HT-29 (cell line): Measurements from ENCODE around the gene ADAMTS10. TPM values are rescaled to one million over a fixed set of nuclear protein-coding genes. Genes with fewer than 3 reads are reported as not detected.
"Not testable (repeated sequence)": the region's sequence is repeated elsewhere in the genome, so short reads cannot be mapped to it uniquely, and the experiment has no call there.

ENCODE experiments used
- DNase-seq: peaks from one replicate; pipeline ENCODE4 v3.0.0-alpha.2; 2015; ENCODE audit warnings: low spot score
- total RNA-seq: library from RNA; depleted of rRNA; stranded (reverse); fragments of >200 nt; shearing (Covaris generic); gene quantifications from 2 replicates; pipeline ENCODE4 v1.2.3, GENCODE V29; 2014

Gene ADAMTS10
- total RNA-seq, 1 experiment from 2014 or later: not detected

DNA sequence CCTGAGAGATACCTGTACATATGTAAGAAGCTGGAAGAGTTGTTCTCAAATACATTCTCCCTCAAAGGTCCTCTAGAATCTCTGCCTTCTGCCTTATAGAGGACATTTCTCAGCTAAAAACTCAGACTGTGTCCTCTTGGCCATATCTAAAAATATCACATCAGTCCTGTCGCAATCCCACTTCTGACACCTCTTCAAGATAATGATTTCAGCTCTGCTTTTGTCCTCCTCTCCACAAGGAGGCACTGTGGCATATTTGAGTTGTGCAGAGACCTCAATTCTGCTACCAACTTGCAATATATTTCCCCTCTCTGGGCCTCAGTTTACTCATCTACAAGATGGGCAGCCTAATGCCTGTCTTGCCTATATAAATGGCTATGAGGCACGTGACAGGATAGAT lies 16.6 kb downstream of the ADAMTS10 start:
- DNase-seq: no peak

DNA sequence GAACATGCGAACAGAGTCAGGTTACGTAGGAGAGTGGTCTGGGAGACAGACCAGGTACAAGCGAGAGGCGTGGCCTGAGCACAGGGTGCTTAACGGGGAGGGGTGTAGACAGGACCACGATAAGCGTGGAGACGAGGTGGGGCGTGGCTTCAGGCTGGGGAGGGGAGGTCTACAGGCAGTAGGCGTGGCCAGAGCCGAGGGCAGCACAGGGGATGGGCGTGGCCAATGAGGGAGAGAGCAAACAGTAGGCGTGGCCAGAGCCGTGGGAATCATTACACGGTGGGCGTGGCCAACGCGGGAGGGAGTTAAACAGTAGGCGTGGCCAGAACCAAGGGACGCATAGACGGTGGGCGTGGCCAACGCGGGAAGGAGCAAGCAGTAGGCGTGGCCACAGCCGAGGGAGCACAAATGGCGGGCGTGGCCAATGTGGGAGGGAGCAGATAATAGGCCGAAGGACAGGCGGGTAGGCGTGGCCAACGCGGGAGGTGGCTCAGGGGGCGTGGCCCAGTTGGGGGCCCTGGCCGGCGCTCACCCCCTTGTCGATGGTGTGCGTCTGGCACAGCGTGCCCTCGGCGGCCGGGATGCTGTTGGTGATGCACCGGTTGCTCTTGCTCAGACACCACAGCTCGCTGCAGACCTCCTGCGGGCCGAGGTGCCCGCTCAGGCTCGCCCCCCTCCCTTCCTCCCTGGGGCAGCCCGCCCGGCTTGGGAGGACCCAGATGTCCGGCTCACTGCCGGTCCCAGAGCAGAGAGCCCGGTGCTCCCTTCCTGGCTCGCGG lies 18.1 kb downstream of the ADAMTS10 start:
- no peak for DNase-seq

DNA sequence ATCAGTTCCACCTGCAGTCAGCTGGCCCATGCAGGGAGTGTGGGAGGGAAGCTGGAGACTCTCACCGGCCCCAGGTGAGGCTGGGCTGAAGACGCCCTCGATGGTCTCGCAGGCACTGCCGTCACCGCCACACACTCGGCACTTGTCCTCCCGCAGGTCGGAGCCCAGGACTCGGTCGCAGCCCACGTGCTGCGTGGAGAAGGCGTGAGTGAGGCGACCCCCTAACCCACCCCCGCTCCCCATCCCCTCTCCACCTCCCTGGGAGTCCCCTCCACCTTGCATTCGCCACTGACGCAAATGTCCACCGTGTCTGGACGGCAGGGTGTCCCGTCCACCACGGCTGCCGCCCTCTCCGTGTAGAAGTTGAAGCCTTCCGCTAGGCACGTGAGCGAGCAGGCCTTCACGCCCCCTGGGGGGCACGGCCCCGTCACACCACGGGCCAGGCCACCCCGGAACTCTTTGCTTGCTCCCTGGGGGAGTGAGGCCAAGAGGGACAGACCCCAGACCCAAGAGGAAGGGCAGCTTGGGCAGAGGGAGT lies 21.3 kb downstream of the ADAMTS10 start:
- no peak for DNase-seq

DNA sequence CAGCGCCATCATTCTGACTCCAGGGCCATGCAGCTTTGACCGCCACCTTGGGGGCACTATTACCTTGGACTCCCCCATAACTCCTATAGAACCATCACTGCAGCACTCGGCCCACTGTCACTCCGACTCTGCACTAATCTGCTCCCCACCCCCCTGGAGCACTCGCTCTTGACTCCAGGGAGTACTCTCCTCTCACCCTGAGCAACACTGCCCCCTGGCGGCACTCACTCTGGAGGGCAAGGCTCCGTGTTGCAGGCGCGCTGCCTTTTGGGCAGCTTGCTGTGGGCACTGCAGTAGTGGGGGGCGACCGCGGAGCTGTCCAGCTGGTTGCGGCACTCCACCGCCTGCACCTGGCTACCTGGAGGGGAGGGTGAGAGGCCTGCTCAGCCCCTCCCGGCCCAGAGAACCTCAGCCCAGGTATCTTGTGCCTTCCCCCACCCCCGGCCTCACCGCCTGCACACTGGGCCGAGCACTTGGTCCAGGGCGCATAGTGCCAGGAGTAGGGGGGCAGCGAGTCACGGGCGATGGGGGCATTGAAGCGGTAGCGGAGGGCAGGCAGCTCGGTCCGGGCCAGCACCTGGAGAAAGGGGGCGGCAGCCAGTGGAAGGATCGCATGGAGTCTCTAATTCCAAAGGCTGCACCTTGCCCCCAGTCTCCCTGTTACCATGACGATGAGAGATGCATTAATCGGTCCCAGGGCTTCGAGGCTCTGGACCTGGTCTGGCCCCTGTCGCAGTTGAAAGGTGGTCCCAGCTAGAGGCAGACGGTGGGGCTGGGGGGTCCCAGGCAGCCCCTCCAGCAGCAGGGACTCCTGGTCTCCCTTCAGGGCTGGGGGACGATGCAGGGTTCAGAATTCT lies 24.4 kb downstream of the ADAMTS10 start:
- peak; percentile 40 for DNase-seq

DNA sequence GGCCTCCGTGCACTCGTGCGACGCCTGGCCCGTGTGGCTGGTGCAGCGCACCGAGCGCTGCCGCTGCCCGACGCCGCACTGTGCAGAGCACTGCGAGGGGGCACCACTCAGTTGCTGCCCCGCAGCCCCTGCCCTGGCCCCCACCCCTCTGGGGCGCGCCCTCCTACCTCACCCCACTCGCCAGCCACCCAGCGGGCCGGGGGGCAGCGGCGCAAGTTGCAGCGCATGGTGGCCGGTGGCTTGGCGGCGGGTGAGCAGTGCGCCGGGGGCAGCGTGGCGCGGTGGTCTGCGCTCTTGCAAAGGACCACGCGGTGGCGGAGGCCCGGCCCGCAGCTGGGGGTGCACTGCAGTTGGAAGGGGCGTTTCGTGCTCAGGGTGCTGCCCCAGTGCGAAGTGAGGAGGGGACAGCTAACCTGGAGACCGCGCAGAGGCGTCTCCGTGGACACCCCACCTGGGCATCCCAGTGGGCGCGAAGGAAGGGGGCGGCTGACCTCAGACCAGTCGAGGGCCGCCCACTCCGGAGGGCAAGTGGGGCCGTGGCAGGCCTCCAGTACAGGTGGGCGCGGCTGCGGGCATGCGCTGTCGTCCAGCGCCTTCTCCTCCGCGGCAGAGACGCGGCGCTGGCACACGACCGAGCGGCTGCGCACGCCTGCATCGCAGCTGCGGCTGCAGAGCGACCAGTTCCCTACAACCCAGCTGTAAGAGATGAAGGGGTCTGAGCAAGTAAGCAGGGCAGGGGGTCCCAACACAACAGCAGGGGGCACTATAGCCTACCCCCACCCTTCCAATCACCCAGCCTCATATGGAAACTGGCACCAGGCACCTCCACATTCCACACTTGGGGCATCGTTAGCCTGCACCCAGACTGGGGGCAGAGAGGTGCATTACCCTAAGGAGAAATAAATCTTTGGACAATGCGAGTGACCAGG lies 25.3 kb downstream of the ADAMTS10 start:
- no peak for DNase-seq

DNA sequence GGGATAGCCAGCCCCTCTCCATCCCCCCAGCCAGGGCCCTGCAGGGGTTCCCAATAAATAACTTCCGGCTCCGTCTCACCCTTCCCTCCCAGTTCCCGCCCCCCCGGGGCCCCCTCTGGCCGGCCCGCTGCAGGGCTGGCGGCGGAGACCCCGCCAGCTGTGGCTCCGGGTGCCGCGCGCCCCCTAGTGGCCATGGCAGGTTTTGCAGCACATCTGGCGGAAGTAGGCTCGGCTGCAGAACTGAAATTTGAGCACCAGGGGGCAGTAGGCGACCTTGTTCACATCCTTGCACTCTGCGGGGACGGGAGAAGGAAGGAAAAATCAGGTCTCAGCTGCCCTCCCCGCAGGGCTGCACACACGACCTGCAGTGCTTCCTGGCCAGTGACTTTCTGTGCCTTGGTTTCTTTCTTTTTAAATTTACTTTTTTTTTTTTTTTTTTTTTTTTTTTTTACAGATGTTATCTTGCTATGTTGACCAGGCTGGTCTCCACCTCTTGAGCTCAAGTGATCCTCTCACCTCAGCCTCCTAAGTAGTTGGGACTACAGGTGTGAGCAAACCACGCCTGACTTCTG lies 29.7 kb downstream of the ADAMTS10 start:
- peak; percentile 72 for DNase-seq

DNA sequence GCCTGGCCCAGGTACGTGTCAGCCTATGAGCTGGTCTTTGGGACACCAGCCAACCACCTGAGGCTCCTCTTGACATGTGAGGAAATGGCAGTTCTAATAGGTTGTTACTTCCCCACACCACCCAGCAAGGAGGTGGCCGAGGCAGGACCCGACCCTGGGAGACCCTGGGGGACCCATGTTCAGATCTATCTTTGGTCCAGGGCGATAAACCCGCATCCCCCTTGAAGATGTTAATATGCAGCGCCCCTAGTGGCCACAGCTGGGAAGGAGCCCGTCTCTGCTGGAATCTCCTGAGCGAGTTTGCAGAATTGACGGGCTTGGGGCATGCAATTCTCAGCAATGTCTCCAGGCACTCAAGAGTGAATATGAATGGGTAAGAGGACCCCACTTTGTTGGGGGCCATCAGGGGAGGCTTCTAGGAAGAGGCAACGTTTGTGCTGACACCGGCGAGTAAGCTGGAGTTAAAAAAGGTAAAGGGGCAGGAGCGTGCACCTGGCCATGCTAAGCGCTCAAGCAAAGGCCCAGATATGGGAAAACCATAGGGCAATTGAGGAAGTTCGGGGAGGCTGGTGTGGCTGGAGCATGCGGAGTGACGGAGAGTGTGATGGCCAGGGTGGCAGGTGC lies 31.8 kb downstream of the ADAMTS10 start:
- DNase-seq: peak; percentile 61

DNA sequence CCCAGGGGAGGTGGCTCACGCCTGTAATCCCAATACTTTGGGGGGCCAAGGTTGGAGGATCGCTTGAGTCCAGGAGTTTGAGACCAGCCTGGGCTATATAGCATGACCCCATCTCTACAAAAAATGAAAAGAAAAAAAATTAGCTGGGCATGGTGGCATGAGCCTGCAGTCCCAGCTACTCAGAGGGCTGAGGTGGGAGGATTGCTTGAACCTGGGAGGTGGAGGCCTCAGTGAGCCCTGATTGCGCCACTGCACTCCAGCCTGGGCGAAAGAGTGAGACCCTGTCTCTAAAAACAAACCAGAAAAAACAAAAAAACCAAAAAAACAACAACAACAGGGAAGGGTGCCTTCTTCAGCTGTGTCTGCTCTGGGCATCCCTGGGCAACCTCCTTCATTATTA lies 32.8 kb downstream of the ADAMTS10 start:
- DNase-seq: no peak

DNA sequence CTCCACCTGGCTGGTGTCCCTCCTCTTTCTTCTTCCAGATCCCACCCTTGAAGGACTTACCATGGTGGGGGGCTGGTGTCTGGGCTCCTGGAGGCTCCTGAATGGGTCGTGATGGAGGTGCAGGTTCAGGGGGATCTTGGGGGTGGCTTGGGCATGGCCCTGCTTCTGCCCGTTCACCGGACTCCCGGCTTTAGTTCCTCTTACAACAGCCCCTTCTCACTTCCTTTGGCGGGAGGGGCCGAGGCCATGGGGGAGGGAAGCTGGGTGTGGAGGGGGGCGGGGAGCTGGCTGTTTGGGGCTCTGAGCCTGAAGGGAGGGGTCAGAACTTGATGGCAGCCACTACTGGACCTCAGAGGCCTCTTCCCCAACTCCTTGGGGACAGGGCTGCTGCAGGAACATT lies 33.3 kb downstream of the ADAMTS10 start, which contains the start of gene MYO1F:
TSS of gene MYO1F (minus strand) at position 196 of the 400 bp plus-strand sequence. CDS start at position 63, 133 bp downstream.
- DNase-seq: no peak

DNA sequence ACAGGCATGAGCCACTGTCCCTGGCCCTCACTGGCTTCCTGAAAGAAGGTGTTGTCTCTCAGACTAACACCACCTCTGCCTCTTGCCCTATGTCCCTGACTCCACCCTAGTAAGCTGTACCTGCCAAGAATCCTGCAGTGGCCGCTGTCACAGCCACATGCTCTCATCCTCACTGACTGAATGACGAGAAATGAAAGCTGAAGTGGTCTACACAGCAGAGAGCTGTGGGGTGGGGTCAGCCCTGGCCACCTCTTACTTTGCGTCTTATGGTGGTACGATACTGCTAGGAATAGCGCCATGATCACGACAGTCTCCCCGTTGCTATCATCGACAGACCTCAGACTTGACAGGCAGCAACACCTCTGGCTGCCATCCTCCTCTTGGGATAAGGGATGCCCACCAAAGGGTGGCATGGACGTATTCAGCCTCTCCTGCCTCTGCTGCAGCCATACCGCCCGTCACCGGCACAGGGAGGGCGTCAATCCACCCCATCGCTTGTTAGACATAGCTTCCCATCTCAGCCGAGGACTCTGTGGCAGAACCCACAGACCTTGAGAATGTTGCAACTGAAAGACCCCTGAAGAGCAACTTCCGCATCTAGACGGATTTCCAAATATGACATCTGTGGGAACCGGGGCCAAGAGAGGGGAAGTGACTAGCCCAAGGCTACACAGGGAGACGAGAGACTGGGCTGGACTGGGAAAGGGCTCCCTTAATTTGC lies 34.1 kb downstream of the ADAMTS10 start:
- DNase-seq: no peak

DNA sequence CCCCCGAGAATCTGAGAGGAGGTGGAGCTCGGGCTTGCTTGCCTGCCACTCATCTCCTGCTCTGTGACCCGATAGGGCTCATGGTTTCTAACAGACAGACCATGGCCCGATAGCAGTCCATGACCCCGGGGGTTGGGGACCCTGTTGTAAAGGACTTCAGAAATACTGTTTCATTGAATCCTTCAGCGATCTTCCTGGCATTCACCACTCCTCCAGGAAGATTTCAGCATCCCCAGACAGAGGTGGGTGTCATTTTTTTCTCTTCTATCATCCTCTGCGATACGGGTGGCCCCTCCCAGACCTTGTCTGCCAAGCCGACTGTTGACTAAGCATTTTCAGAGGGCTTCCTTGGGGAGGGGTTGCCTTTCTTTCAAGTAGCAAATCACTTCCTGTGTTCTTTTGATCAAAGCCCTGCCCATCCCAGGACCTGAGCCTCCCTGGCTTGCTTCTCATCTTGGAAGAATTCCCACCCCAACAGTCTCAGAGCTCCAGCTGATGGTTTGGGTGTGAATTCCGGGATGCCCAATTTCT lies 35.0 kb downstream of the ADAMTS10 start:
- no peak for DNase-seq

DNA sequence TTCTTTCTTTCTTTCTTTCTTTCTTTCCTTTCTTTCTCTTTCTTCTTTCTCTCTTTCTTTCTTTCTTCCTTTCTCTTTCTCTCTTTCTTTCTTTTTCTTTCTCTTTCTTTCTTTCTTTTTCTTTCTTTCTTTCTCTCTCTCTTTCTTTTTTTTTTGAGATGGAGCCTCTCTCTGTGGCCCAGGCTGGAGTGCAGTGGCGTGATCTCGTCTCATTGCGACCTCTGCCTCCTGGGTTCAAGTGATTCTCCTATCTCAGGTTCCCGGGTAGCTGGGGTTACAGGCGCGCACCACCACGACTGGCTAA lies 35.9 kb downstream of the ADAMTS10 start:
- DNase-seq: not testable (repeated sequence)

DNA sequence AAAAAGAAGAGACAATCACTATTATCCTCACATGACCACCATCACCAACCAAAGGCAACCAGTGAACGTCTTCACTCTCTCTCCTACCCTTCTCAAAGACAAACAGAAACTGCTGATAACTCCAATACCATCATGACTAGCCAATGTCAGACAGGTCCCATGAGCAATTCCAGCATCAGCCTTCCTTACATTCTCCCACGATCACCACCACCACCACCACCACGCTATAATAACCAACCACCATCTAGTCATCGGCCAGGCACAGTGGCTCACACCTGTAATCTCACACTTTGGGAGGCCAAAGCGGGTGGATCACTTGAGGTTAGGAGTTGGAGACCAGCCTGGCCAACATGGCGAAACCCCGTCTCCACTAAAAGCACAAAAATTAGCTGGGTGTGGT lies 37.2 kb downstream of the ADAMTS10 start:
- DNase-seq: no peak

DNA sequence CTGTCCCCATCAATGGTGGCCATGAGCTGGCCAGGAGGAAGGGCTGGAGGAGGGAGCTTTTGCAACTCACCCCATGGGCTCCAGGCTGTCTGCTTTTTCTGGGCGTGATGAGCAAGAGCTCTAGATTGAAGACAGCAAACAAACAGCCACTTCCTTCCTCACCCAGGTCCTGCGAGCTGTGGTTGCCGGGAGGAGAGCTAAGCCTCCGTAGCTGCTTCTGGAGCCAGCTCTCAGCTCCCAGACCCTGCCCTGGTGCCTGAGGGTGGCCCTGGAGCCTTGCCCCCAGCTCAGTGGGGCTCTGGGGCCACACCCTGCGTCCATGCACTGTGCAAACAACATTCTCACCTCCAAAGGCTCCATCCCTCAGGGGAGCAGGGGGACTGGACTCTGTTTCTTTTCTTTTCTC lies 39.5 kb downstream of the ADAMTS10 start:
- DNase-seq: no peak

DNA sequence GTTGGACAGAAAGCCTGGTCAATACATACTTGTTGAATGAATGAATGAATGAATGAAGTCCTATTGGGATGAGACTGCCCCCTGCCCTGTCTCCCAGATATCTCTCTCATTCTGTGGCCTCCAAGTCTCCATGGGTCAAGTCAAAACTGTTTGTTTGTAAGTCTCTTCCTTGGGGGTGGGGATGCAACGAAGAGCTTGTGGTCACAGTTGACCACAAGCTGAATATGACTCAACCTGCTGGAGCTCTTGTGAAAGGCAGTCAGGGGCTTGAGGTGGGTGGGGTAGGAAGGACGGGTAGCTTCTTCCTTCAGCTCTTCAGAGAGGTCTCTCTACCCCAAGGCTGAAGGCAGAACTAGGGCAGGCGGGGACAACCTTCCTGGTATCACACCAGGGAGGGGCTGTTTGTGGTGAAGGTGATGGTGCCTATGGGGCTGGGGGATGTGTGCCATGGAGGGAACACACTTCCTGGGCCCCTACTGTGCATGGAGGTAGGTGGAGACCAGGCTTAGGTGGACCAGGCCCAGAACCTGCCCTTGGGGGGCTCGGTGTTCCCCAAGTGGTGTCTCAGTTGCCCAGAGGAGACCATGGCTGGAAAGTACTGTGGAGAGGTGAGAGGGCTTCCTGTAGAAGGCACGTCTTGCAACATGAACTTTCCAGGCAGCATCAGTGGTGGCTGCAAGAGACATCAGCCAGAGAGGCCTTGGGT lies 41.3 kb downstream of the ADAMTS10 start:
- DNase-seq: no peak

DNA sequence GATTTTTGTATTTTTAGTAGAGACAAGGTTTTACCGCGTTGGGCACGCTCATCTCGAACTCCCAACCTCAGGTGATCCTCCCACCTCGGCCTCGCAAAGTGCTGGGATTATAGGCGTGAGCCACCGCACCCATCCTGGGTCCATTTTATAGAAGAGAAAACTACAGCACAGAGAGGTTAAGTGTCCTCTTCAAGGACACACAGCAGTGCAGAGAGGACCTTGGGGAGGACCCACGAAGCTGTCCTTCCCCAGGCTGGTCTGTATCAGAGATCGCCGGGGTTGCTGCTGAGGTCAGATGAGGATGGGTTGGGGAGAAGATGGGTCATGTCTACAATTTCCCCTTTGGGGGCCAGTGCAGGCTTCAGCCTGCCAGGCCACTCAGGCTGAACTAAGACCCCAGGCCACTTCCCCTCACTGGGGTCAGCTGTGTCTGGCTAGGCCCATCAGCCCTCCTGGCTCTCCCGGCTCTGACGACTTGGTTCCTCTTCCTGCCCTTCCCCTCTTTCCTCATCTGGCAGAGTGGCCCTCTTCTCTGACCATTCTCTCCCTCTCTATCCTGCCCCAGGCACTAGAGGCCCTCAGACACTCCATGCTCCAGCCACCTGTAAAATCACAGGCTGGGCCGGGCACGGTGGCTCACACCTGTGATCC lies 42.9 kb downstream of the ADAMTS10 start:
- no peak for DNase-seq

DNA sequence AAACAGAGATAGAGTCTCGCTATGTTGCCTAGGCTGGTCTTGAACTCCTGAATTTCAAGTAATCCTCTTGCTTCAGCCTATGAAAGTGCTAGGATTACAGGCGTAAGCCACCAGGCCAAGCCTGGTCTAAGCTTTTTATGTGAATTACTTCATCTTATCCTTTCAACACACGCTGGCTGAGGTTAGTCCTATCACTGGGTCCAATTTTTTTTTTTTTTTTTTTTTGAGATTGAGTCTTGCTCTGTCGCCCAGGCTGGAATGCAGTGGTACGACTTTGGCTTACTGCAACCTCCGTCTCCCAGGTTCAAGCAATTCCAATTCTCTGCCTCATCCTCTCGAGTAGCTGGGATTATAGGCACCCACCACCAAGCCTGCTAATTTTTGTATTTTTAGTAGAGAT lies 43.7 kb downstream of the ADAMTS10 start:
- no peak for DNase-seq

DNA sequence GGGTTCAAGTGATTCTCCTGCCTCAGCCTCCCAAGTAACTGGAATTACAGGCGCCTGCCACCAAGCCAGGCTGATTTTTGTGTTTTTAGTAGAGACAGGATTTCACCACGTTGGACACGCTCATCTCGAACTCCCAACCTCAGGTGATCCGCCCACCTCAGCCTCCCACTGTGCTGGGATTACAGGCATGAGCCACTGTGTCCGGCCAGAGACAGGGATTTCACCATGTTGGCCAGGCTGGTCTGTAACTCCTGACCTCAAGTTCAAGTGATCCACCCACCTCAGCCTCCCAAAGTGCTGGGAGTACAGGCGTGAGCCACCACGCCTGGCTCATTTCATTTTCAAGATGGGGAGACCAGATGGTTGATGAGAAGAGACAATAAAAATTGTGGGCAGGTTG lies 45.6 kb downstream of the ADAMTS10 start:
- not testable (repeated sequence) for DNase-seq
